PC-9 (cell line): ENCODE results near the gene MMAB. TPM values are rescaled to one million over a fixed set of nuclear protein-coding genes. Genes with fewer than 3 reads are reported as not detected.

Experiments
- BruUV-seq: library from RNA; stranded (reverse); fragments of 400-500 nt; replicated peaks from 2 replicates; lab custom pipeline; 2021; lab: Mats Ljungman, UMichigan
- CTCF ChIA-PET: fragments of 300-600 bp; sonication (Branson Sonifier 250); formaldehyde crosslinking; loops from one replicate; lab custom pipeline; 2022; ENCODE audit warnings: antibody characterized with exemption; lab: Charles Lee
- POLR2A ChIA-PET: fragments of 300-600 bp; sonication (Branson Sonifier 250); formaldehyde crosslinking; loops from one replicate; lab custom pipeline; 2022; ENCODE audit warnings: antibody characterized with exemption; ENCODE audit not compliant: unreplicated experiment; lab: Charles Lee
- DNase-seq, 2 experiments: peaks; one replicate each; pipeline versions ENCODE4 v3.0.0 to v3.0.0-alpha.2; 2015 to 2022; ENCODE audit warnings: mixed read lengths in 1 of 2
- H2AFZ ChIP-seq: fragments of 200-600 bp; sonication (generic); 2 replicates; pipeline ENCODE4 v1.8.1; 2017; ENCODE audit warnings: antibody characterized with exemption
- H3F3A ChIP-seq: fragments of 200-600 bp; sonication (generic); 2 replicates; pipeline ENCODE4 v1.8.1; 2017; ENCODE audit warnings: antibody characterized with exemption, mild to moderate bottlenecking, low read depth; ENCODE audit not compliant: insufficient read depth
- H3K27ac ChIP-seq: fragments of 200-600 bp; sonication (generic); 2 replicates; pipeline ENCODE4 v1.6.1; 2016; ENCODE audit warnings: mixed run types
- H3K27me3 ChIP-seq: fragments of 200-600 bp; sonication (generic); 2 replicates; pipeline ENCODE4 v1.6.1; 2016; ENCODE audit warnings: low read depth, mixed run types; ENCODE audit not compliant: insufficient read depth
- H3K36me3 ChIP-seq: fragments of 200-600 bp; sonication (generic); 2 replicates; pipeline ENCODE4 v1.6.1; 2016; ENCODE audit warnings: low read depth, mixed run types
- H3K4me1 ChIP-seq: fragments of 200-600 bp; sonication (generic); replicated peaks from 2 replicates; pipeline ENCODE4 v1.6.1; 2016; ENCODE audit warnings: mixed run types; ENCODE audit not compliant: insufficient read depth
- H3K4me2 ChIP-seq: fragments of 200-600 bp; sonication (generic); 2 replicates; pipeline ENCODE4 v1.6.1; 2017; ENCODE audit warnings: mixed run types
- H3K4me3 ChIP-seq: fragments of 200-600 bp; sonication (generic); 2 replicates; pipeline ENCODE4 v1.6.1; 2016; ENCODE audit warnings: mixed run types
- H3K79me2 ChIP-seq: fragments of 200-600 bp; sonication (generic); 2 replicates; pipeline ENCODE4 v1.6.1; 2017; ENCODE audit warnings: low read depth, mixed run types
- H3K9me2 ChIP-seq: fragments of 200-600 bp; sonication (generic); 2 replicates; pipeline ENCODE4 v1.8.1; 2017; ENCODE audit warnings: mild to moderate bottlenecking; ENCODE audit not compliant: insufficient read depth
- H3K9me3 ChIP-seq: fragments of 200-600 bp; sonication (generic); 2 replicates; pipeline ENCODE4 v1.8.1; 2016; ENCODE audit warnings: low read depth; ENCODE audit not compliant: insufficient read depth
- H4K20me1 ChIP-seq: fragments of 200-600 bp; sonication (generic); 2 replicates; pipeline ENCODE4 v1.8.1; 2017; ENCODE audit not compliant: insufficient read depth
- CTCF ChIP-seq: fragments of 200-600 bp; sonication (generic); conservative IDR thresholded peaks from 2 replicates; pipeline ENCODE4 v1.6.1; 2017; ENCODE audit warnings: mixed run types, antibody characterized with exemption, mild to moderate bottlenecking, moderate library complexity
- EZH2 ChIP-seq: fragments of 200-600 bp; sonication (generic); IDR thresholded peaks from 2 replicates; pipeline ENCODE4 v1.8.0; 2017; ENCODE audit warnings: antibody characterized with exemption, low read depth
- intact Hi-C: fragments of 100-400 bp; cut with micrococcal nuclease; formaldehyde crosslinking; loops from one replicate; pipeline ENCODE4 v1.10.0; 2022; ENCODE audit not compliant: unreplicated experiment
- total RNA-seq: library from RNA; stranded (reverse); gene quantifications from 2 replicates; pipeline ENCODE4 v1.2.3, GENCODE V29; 2021

The MMAB gene
- total RNA-seq, 1 experiment from 2014 or later = 84.3 TPM

- Histone ChIP-seq H3K4me2 (peak overlapping the region; percentile 46), H3F3A (peaks cover 14% of the 10 kb centered on the region; the same call in 1 of the 2 replicates), H3K36me3 (0 out of 2 replicates have a peak, but pooled peaks cover 4% of the 10 kb centered on the region), H3K9me3 (no peaks in the 10 kb centered on the region), H3K9me2 (no peaks in the 10 kb centered on the region), H3K4me1 (peaks cover 30% of the 10 kb centered on the region), H3K4me3 (no peak overlapping the region), H3K27me3 (no peaks in the 10 kb centered on the region), H3K27ac (peak overlapping the region; percentile 48), H2AFZ (no peak overlapping the region), H4K20me1 (no peaks in the 10 kb centered on the region), H3K79me2 (no peaks in the 10 kb centered on the region)
- TF ChIP-seq CTCF = no peak
- TF ChIP-seq EZH2 = no peak
- DNase-seq = peak; percentile 89 to 90
- BruUV-seq = no TSS peak
- CTCF ChIA-PET = no interaction called here
- intact Hi-C loops = no loop called here
- POLR2A ChIA-PET = interaction anchor here (1.5 kb wide), 1 partner anchor 9 kb away, joined by 8 read pairs; the partner anchor contains the start of genes MMAB and MVK
These were observed 8.6 kb upstream of the MMAB start for GRCh38 chr12:109581856-109582255.

- intact Hi-C loops = no loop called here
- ChIA-PET CTCF (interaction anchor here (0.6 kb wide), 1 partner anchor 16 kb away, joined by 4 read pairs; no protein-coding TSS in a partner anchor), POLR2A (interaction anchor here (1.5 kb wide), 1 partner anchor 8 kb away, joined by 8 read pairs; the partner anchor contains the start of genes MMAB and MVK)
- Histone ChIP-seq H4K20me1 (no peaks in the 10 kb centered on the region), H3K4me3 (no peak overlapping the region), H3F3A (peaks cover 12% of the 10 kb centered on the region; the same call in 1 of the 2 replicates), H3K9me3 (no peaks in the 10 kb centered on the region), H3K27me3 (no peaks in the 10 kb centered on the region), H3K4me1 (peaks cover 26% of the 10 kb centered on the region), H3K79me2 (no peaks in the 10 kb centered on the region), H2AFZ (no peak overlapping the region), H3K36me3 (0 out of 2 replicates have a peak, but pooled peaks cover 5% of the 10 kb centered on the region), H3K27ac (peak overlapping the region; percentile 35), H3K4me2 (peak overlapping the region; percentile 4; the same call in 1 of the 2 replicates), H3K9me2 (no peaks in the 10 kb centered on the region)
- no peak for DNase-seq
- BruUV-seq = no TSS peak
- TF ChIP-seq CTCF (no peak), EZH2 (no peak)
These were observed 8.0 kb upstream of the MMAB start for GRCh38 chr12:109581334-109581691.

GRCh38 chr12:109580684-109581333 lies 7.5 kb upstream of the MMAB start:
- Histone ChIP-seq H3F3A (peaks cover 7% of the 10 kb centered on the region; the same call in 1 of the 2 replicates), H3K4me1 (peaks cover 21% of the 10 kb centered on the region), H3K27ac (peak overlapping the region; percentile 35; the same call in 1 of the 2 replicates), H4K20me1 (no peaks in the 10 kb centered on the region), H3K36me3 (0 out of 2 replicates have a peak, but pooled peaks cover 5% of the 10 kb centered on the region), H3K79me2 (no peaks in the 10 kb centered on the region), H3K4me2 (no peak overlapping the region), H3K9me2 (no peaks in the 10 kb centered on the region), H3K27me3 (no peaks in the 10 kb centered on the region), H3K4me3 (no peak overlapping the region), H3K9me3 (no peaks in the 10 kb centered on the region), H2AFZ (no peak overlapping the region)
- no peak for DNase-seq
- ChIA-PET POLR2A (no interaction called here), CTCF (interaction anchor here (0.6 kb wide), 1 partner anchor 17 kb away, joined by 4 read pairs; no protein-coding TSS in a partner anchor)
- no TSS peak for BruUV-seq
- TF ChIP-seq CTCF (no peak), EZH2 (no peak)
- intact Hi-C loops = no loop called here
